HL-60/S4 (cell line): ENCODE measurements around the gene TUBGCP2.

ENCODE experiments used
- in situ Hi-C: fragments of 300-500 bp; cut with MboI; formaldehyde crosslinking; loops from 2 replicates; pipeline ENCODE4 v1.14.3; 2022; ENCODE audit warnings: low sequenced_read_pairs

The TUBGCP2 gene

GRCh38 chr10:133281628-133282372 is 26.9 kb downstream of the TUBGCP2 start:
- in situ Hi-C loops, result no loop called here

- in situ Hi-C loops, result no loop called here
Observed at GRCh38 chr10:133281084-133281483, 27.6 kb downstream of the TUBGCP2 start.

GRCh38 chr10:133280391-133281059 is 28.1 kb downstream of the TUBGCP2 start:
- in situ Hi-C loops, result no loop called here

GRCh38 chr10:133279326-133280226 is 29.1 kb downstream of the TUBGCP2 start:
- in situ Hi-C loops, result no loop called here

GRCh38 chr10:133278577-133279265 is 30.0 kb downstream of the TUBGCP2 start:
- in situ Hi-C loops, result no loop called here

- in situ Hi-C loops, result no loop called here
Observed at GRCh38 chr10:133277993-133278576, 30.6 kb downstream of the TUBGCP2 start.

GRCh38 chr10:133277277-133277992 is 31.2 kb downstream of the TUBGCP2 start:
- in situ Hi-C loops, result no loop called here

GRCh38 chr10:133276435-133277201 is 32.1 kb downstream of the TUBGCP2 start, which contains the start of gene ADAM8:
ADAM8 (minus strand) TSS chr10:133276868; CDS start chr10:133276817, 51 bp downstream.
- in situ Hi-C loops, result no loop called here

GRCh38 chr10:133276100-133276434 is 32.6 kb downstream of the TUBGCP2 start:
- in situ Hi-C loops, result no loop called here

- in situ Hi-C loops, result no loop called here
Observed at GRCh38 chr10:133275684-133276092, 33.0 kb downstream of the TUBGCP2 start.

GRCh38 chr10:133274751-133275683 is 33.7 kb downstream of the TUBGCP2 start:
- in situ Hi-C loops, result no loop called here

GRCh38 chr10:133273534-133274143 is 35.0 kb downstream of the TUBGCP2 start:
- in situ Hi-C loops, result no loop called here

GRCh38 chr10:133272964-133273420 is 35.7 kb downstream of the TUBGCP2 start:
- in situ Hi-C loops, result no loop called here

- in situ Hi-C loops, result no loop called here
Observed at GRCh38 chr10:133272301-133272963, 36.2 kb downstream of the TUBGCP2 start.

GRCh38 chr10:133271521-133272300 is 37.0 kb downstream of the TUBGCP2 start:
- in situ Hi-C loops, result no loop called here

- in situ Hi-C loops, result no loop called here
Observed at GRCh38 chr10:133270773-133271297, 37.8 kb downstream of the TUBGCP2 start.
